Measurements from ENCODE around the gene ITPR1.

Gene ITPR1

DNA sequence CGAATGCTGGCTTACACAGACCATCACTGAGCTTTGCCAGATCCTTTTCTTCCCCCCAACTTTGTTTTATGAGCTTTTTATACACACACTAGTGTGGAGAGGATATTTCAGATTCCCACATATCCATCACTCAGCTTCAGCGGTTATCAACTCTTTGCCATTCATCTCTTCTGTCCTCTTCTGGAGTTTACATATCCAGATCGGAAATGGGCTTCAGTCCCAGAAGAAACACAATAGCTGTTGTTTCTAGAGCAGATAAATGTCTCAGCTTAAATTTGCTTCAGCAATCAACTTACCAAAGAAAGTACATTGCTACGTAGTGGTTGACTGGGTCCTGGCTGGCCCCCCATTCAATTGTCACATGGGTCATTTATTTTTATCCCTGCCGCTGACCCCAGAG is 300.2 kb downstream of the ITPR1 start:
- DNase-seq, result no peak

DNA sequence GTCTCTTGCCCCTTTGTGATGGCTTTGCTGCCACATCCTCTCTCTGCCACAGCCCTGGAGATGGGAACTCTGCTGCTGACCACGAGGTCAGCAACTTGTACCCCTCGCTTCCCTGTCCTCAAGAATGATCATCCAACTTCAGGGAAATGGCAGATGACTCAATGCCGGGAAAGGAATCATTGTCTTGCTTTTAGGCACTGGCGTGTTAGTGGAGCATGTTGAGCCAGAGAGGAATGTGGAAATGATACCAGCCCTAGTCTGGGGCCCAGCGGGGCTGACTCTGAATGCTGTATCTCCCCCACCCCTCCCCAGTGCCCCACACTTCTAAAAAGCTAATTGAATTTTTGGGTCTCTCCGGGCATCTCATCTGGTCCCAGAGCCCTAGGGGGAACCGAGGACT is 301.2 kb downstream of the ITPR1 start:
- DNase-seq, result no peak

DNA sequence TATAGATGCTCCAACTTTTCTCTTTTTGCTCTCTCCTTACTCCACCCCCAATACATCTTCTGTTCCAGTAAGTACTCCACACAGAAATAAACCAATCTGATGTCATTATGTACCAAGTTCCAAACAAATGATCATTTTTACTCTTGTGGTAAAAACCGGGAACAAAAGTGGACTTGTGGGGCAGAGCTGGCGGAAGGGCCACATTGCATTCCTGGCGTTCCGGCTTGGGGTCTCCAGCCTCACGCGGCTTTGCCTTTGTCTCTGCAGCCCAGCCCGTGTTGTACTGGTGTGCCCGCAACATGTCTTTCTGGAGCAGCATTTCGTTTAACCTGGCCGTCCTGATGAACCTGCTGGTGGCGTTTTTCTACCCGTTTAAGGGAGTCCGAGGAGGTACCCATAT is 301.6 kb downstream of the ITPR1 start:
- DNase-seq, result no peak

DNA sequence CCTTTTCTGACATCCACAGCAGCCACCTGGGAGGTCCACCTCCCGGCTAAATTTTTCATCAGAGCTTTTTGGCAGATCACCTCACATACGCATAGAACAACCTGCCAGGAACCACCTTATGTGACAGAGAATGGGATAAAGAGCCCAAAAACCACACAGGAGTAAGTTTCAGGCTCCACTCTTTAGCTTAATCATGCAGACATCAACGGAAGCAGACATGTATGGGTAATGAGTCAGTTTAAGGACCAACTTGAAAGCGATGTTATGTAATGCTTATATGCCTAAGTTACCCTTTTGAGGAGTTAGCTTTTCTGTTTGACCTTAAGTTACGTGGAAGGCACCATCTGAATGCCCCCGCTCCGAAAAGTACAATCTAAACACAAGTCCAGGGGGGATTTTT is 302.8 kb downstream of the ITPR1 start:
- DNase-seq, result no peak

DNA sequence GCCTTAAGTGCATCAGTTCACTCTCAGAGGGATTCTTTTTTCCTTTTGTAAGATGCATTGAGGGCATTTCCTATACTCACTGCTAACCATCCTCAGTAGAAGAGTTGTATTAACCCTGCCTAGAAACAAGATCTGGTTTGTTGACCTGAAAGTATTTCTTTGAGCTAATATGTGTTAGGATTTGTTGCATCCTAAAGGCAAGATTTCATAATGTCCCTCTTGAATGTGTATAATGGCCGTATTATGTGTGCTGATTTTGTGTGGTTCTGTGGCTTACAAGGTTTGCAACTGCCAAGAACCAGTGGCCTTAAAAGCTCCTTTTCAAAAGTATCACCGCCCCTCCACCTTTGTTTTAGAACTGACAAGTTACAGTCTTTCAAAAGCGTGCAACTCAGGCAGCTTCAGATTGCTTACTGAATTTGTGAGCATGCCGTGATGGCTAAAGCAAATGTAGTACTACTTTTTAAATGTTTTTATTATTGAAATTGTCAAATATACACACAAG is 304.1 kb downstream of the ITPR1 start:
- DNase-seq, result no peak

DNA sequence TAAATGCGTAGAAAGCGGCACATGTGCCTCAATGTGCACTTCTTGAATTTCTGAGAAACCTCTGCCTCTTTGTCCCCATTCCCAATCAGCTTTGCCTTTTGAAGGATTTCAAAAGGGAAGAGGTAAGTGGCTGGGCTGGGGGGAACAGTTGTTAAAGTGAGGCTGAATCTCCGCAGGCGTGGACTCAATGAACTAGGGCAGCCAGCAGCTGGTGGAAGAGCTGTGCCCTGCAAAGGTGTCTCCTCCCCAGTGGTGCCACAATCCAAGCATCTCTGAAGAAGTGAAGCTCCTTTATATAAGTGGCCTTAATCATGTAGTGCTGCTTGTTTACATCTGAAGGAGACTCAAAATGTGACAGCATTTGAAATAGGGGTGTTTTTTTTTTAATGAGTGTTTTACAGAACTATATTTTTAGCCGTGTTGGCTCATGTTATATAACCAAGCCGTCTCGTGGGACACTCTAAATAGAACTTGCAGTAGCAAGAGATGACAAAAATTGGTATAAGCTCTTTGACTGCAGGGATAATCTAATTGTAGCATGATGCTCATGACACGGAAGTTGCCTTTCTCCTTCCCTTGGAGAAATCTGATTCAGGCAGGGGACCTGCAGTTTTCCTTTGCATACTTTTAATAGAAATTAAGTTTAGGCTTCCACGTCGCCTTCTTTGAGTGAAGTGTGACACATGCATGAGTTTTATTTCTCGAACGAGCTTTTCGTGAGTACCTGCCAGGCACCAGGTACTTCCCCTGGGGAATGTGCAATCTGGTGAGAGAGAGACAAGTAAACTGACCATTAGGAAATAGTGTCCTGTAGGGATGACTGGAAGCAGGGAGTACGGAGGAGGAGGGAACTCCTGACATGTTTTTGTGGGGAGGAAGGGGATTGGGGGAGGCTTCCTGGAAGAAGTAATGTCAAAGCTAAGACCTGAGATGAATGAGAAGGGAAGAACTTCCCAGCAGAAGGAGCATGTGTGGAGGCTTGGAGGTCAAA is 306.4 kb downstream of the ITPR1 start:
- DNase-seq, result no peak

DNA sequence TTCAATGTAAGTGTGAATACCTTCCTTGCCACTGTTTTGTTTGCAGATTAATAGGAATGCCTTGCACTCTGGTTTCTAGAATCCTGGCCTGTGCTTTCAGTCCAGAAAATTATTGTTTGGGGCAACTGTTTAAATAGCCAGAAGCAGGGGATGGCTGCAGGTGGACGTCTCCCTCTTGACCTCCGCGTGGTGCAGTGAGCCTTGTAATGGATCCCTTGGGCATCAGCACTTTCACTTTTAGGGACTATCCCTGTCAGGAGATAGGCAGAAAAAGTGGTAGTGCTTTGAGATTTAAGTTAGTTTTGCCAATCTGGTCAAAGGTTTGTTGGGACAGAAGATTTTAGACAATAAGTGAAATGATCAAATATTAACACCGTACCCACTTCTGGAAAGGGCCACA is 307.4 kb downstream of the ITPR1 start:
- no peak for DNase-seq

DNA sequence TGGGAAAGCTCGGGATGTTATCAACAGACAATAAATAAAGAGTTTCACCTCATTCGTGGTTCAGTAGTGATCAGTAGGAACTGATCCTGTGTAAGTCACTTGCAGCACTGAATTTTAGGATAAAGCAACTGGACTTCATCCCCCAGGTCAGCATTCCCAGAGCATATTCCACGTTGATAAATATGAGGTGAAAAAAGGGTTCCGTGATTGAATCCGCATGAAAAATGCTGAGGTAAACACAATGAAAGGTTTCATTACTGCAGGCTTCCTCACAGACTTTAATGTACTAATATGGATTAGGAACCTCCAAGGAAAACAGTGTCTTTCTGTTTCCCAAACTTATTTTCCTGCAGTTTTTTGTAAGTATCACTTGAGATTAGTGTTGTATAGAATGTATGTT is 308.7 kb downstream of the ITPR1 start:
- no peak for DNase-seq

DNA sequence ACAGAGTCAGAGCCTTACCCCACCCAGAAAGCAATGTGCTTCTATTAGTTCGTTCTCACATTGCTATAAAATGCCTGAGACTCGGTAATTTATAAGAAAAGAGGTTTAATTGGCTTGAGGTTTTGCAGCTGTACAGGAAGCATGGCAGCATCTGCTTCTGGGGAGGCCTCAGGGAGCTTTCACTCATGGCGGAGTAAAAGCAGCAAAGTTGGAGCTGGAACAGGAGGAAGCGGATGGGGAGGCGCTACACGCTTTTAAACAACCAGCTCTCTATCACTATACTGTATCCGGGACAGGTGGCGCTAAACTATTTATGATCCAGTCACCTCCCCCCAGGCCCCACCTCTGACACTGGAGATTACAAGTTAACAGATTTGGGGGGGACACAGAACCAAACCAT is 309.8 kb downstream of the ITPR1 start:
- no peak for DNase-seq

DNA sequence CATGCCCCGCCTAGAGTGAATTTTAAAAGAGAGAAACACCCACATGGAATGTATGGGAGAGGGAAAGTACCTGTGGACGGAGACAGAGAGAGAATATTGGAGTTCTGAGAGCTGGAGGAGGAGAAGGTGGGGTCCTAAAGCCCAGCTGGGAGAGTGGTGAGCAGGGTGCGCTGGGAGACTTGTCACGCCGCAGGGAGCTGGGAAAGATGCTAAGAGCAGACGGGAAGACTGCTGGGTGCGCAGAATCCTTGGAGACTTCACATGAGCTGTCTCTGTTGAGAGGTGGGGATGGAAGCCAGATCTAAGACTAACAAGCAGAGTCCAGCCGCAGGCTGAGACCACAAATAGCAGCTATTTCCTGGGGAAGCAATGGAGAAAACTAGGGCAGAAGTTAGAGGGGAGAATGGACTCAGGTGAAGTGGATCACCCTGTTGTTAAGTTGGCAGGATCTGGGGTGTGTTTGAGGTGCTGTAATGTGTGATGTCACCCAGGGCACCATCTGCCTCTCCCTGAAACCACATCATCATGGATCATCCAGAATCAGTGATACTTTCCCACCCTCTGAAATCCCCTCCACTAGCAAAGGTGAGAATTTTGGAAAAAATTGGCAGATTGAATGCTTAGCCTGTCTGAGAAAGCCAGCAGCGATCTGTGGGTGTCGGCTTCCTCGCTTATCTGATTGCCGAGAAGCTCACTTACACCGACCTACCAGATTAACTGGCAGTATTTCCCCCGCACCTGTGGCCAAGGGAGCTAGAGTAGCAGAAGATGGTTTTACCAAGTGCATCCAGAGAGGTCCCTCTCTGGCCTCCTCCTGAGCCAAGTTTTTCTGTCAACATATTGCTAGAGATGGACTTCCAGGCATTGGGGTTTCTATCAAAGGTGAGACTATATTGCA is 311.3 kb downstream of the ITPR1 start:
- no peak for DNase-seq

DNA sequence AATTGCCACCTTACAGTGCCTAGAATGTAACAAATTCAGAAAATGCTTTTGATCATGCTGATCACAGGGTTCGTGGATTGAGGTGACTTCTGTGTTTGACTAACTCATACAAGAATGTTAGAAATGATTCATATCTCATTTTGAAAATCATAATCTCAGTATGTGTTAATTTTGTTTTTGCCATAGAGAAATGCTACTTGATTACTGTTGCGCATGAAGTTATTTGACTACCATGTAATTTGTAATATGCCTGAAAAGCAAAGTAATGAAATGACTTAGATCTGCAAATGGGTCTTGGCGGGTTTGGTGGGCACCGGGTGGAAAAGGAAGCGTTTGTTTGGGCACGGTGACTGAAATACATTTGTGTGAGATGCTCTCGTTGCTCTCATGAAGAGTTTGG is 312.5 kb downstream of the ITPR1 start:
- no peak for DNase-seq

DNA sequence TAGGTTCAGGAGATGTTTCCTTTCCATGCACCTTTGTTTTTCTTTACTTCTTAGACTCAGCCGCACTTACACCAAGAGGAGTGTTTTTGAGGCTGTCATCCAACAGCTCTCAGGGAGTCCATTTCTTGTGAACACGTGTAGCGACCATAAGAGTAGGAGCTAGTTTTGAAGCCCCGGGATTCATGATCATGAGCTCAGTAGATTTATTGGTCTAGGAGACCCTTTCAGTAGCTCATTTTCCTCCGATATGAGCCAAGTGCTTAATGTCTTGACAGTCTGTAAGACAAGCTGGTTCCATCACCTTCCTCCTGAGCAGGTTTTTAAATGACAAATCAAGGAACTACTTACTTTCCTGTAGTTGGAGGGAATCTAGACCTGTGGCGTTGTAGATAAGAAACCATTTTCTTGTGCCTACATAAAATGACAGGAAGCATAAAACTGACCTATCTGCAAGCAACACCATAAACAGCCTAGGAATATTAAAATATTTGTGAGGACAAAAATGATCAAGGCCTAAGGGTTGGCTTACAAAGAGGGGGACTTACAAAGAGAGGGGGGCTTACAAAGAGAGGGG is 313.5 kb downstream of the ITPR1 start:
- no peak for DNase-seq

DNA sequence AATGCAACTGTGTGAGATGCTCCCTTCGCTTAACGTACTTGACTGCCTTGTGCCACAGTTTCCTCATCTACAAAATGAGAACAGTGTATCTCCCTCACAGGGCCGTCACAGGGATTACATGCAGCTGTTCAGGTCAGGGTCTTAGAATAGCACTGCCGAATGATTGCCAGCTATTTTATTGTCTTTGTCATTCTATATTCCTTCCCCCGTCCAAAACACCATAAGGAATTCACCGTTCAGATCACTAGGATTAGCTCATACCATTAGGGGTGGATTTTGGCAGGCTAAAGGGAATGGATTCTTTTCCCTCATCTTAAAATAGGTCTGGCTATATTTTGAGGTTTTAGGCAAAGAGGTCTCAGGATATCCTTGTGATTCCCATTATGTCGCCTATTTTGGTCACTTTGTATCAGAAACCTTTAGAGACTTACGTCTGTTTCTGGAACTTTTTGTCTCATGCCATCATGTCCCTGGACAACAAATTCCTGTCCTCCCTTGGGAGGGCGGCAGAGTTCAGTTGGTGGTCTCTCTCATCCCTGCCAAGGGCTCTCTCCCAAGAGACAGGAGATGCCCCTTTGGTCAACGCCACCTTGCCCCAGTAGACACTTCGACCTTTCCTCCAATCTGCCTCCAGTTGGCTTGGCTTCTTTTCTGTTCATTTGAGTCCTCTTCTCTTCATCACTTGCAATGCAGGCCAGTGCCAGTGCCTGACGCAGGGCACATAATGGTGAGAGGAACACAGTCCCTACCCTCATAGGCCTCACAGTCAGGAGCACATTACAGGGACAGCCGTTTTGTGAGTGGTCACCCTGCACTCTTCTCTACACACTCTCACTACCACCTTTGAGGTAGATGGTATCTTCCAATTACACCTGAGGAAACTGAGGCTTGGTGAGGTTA is 314.5 kb downstream of the ITPR1 start:
- no peak for DNase-seq

DNA sequence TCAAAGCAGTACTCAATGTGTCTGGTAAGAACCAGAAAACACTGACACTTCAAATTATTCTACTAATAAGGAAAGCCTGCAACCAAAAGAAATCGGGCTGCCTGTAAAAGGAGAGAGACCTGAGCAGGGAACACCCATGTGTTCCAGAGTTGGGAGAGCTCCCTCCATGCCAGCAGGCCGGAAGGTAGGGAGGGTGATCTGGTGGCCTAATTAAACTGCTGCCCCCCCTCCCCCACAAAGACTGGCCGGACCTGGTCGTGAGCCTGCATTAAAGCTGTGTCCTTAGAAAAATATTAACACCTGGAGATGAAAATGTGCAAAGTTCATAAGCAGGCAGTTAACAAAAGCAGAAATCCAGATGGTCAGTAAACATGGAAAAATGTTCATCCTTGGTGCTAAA is 315.5 kb downstream of the ITPR1 start:
- DNase-seq, result no peak

DNA sequence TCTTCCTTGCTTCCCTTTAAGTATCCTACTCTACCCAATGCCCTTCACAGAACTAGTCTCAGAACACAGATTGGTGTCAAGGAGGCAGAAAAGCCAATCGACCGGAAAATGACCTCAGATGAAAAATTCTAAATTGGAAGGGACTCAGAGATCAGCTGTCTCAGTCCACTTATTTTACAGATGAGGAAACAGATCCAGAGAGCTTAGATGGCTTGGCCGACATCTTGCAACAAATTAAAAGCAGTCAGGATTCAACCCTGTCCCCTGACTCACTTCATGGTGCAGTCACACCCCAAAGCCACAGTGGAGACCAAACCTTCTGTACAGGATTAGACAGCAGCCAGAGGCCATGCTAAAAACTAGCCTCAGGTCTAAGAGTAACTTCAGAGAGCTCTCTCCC is 316.8 kb downstream of the ITPR1 start:
- DNase-seq, result no peak

DNA sequence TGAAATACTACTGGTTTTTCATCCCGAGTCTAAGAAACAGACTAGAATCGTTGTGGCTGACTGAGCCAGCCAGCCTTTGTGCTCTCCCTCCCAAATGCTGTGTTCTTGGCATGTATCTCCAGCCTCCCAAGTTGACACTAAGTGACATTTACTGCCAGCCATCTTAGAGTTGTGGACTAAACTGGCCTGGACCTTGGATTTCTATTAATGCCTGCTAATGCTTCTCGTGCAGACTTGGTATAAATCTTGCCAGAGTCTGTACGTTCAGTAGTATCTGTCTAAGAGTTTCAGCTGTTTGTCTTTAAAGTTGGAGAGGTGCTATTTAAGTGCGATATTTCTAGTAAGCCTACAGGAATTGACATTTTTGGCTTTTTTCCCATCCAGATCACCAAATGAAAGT is 319.4 kb downstream of the ITPR1 start:
- DNase-seq, result no peak

DNA sequence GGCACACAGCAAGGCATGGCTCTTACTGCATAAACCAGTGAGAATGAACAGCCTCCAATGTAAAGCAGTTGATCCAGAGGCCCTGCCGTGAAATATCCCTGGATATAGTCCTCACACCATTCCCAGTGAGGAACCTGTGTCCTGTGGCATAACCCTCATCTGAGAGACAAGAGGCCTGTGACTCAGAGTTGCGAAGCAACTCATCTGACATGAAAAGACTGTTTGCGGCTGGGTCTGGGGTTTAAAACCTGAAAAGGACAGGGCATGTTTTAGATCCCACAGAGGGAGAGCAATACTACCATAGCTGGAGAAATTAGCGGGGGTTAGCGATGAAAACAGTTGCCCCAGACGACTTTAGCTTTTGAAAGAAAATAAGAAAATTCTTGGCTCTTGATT is 320.8 kb downstream of the ITPR1 start:
- DNase-seq, result no peak

DNA sequence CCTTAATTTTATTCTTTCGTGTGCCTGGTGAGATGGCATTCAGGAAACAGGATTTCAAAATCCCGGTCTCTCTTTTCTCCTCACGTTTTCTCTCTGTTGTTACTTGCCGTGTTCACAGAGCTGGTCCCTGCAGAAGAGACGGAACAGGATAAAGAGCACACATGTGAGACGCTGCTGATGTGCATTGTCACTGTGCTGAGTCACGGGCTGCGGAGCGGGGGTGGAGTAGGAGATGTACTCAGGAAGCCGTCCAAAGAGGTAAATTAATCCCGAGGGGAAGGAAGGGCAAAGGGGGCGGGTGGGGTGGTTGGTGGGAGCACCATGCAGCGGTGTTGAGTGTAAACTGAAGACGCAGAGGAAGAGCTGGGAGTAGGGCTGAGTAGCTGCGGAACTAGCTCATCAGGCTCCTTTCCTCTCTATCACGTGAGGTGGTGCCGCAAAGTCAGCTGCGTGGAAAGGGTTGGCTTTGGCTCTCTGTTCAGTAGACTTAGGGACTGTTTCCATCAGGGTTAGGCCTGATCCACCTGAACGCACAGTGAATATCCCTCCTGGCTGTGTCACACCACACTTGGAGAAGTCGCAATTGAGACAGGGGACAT is 321.3 kb downstream of the ITPR1 start:
- no peak for DNase-seq

DNA sequence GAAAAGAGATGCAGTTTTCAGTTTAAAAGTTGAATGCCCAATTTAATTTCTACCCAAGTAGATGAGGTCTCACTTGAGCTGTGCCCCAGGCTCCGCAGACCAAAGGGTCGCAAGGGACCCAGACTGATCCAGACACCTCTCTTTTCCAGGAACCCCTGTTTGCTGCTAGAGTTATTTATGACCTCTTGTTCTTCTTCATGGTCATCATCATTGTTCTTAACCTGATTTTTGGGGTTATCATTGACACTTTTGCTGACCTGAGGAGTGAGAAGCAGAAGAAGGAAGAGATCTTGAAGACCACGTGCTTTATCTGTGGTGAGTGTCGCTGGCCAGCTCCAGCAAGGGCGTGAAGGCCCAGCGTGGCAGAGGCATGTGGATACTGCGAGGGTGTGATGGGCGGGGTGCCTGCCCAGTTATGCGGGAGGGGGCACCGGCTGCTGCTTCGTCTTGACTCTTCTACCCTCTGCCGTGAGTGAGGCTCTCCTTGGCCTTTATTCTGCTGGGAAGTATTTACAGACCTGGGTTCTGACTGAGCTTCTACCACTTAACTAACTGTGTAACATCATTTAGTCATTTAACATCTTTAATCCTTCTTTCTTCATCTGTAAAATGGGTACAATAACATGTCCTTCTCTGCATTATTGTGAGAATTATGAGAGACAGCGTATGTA is 321.9 kb downstream of the ITPR1 start:
- DNase-seq, result no peak

DNA sequence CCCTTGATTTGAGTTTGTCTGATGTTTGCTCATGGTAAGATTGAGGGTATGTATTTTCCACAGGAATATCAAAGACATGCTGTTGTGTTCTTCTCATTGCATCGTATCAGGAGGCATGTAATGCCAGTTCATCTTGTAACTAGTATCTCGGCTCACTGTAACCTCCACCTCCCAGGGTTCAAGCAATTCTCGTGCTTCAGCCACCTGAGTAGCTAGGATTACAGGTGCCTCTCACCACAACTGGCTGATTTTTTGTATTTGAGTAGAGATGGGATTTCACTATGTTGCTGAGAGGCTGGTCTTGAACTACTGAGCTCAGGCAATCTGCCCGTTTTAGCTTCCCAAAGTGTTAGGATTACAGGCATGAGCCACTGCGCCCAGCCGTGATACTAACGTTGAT is 323.2 kb downstream of the ITPR1 start:
- no peak for DNase-seq

DNA sequence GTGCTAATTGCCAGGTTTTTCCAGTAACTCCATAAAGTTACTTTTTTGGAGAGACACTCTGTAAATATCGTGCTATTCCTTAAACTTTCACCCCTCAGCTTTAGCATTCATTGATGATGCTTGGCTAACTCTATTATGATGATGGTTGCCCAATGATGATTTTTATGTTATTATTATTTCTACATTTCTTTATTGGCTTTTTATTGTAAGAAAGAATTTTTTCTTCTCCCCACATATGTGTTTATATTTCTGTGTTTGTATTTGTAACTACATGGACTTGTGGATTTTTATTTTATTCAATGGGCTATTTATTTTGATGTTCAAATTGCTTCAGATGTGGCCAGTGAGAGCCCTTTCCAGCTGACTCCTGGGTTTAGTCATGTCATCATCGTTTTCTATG is 323.6 kb downstream of the ITPR1 start:
- no peak for DNase-seq

Measured in fibroblast of skin of scalp (primary cell).